Lower lobe of right lung (tissue), 2 donors: Measurements from ENCODE around the gene FECH. TPM values are rescaled to one million over a fixed set of nuclear protein-coding genes. Genes with fewer than 3 reads are reported as not detected.

Experiments
- ATAC-seq, 2 donors: fragments of 200-7000 bp; cut with Tn5 transposase; one replicate each; pipeline ENCODE4 v1.9.1; 2020 to 2022; ENCODE audit warnings: mild to moderate bottlenecking in 2 of 2, moderate library complexity in 2 of 2
- DNase-seq: peaks from one replicate; pipeline ENCODE4 v3.0.0-alpha.2; 2020
- H3K27ac ChIP-seq: fragments of 200-600 bp; one replicate; pipeline ENCODE4 v1.8.0; 2022
- H3K27me3 ChIP-seq: fragments of 200-600 bp; one replicate; pipeline ENCODE4 v1.8.0; 2022; ENCODE audit warnings: low read depth
- H3K36me3 ChIP-seq: fragments of 200-600 bp; one replicate; pipeline ENCODE4 v1.8.0; 2022; ENCODE audit warnings: mild to moderate bottlenecking
- H3K4me1 ChIP-seq: fragments of 200-600 bp; one replicate; pipeline ENCODE4 v1.8.0; 2022
- H3K4me3 ChIP-seq: fragments of 200-600 bp; one replicate; pipeline ENCODE4 v1.8.0; 2022; ENCODE audit warnings: mild to moderate bottlenecking
- H3K9me3 ChIP-seq: fragments of 200-600 bp; one replicate; pipeline ENCODE4 v1.8.0; 2022
- CTCF ChIP-seq: fragments of 200-600 bp; IDR thresholded peaks from one replicate; pipeline ENCODE4 v1.8.0; 2022; ENCODE audit warnings: antibody characterized with exemption, mild to moderate bottlenecking
- intact Hi-C: fragments of 100-400 bp; cut with DNase I; formaldehyde crosslinking; loops from one replicate; pipeline ENCODE4 v1.11.0; 2022
- total RNA-seq: library from RNA; stranded (reverse); fragmentation: NEBNext Ultra II Directional; extraction: Animal tissue kit (Norgen Biotek cat#: 25700); gene quantifications from one replicate; pipeline ENCODE4 v1.2.1, GENCODE V29; 2021
- donor health status: DM: no; HTN: yes; CAD: no; lungs with severe emphysema.

FECH gene
- total RNA-seq, 1 donor from 2014 or later: 25.7 TPM

GRCh38 chr18:57519668-57520424 lies 66.7 kb downstream of the FECH start:
- DNase-seq (no peak), ATAC-seq (no peak)
- Histone ChIP-seq H3K27ac (no peak overlapping the region), H3K9me3 (no peaks in the 10 kb centered on the region), H3K36me3 (no peaks in the 10 kb centered on the region), H3K4me1 (no peaks in the 10 kb centered on the region), H3K27me3 (peaks cover 7% of the 10 kb centered on the region), H3K4me3 (no peak overlapping the region)
- no peak for TF ChIP-seq CTCF
- intact Hi-C loops: no loop called here

- peaks cover 7% of the 10 kb centered on the region for H3K27me3 ChIP-seq
- DNase-seq: no peak
- ATAC-seq: no peak
- no peak overlapping the region for H3K27ac ChIP-seq
- no peak for TF ChIP-seq CTCF
- intact Hi-C loops: no loop called here
- H3K4me1 ChIP-seq: no peaks in the 10 kb centered on the region
- H3K4me3 ChIP-seq: no peak overlapping the region
- no peaks in the 10 kb centered on the region for H3K36me3 ChIP-seq
- H3K9me3 ChIP-seq: no peaks in the 10 kb centered on the region
Observed at GRCh38 chr18:57518533-57518932, 68.0 kb downstream of the FECH start.

GRCh38 chr18:57516056-57516455 lies 70.4 kb downstream of the FECH start:
- H3K27me3 ChIP-seq: peaks cover 7% of the 10 kb centered on the region
- no peaks in the 10 kb centered on the region for H3K9me3 ChIP-seq
- no peak overlapping the region for H3K4me3 ChIP-seq
- H3K36me3 ChIP-seq: no peaks in the 10 kb centered on the region
- TF ChIP-seq CTCF: no peak
- ATAC-seq (no peak), DNase-seq (no peak)
- no peaks in the 10 kb centered on the region for H3K4me1 ChIP-seq
- intact Hi-C loops: no loop called here
- no peak overlapping the region for H3K27ac ChIP-seq

- H3K9me3 ChIP-seq: no peaks in the 10 kb centered on the region
- DNase-seq (no peak), ATAC-seq (no peak)
- H3K27me3 ChIP-seq: no peaks in the 10 kb centered on the region
- no peak overlapping the region for H3K27ac ChIP-seq
- no peak overlapping the region for H3K4me3 ChIP-seq
- no peak for TF ChIP-seq CTCF
- intact Hi-C loops: no loop called here
- H3K4me1 ChIP-seq: no peaks in the 10 kb centered on the region
- no peaks in the 10 kb centered on the region for H3K36me3 ChIP-seq
Observed at GRCh38 chr18:57505231-57505630, 81.3 kb downstream of the FECH start.

- ATAC-seq (no peak), DNase-seq (no peak)
- Histone ChIP-seq H3K36me3 (no peaks in the 10 kb centered on the region), H3K9me3 (no peaks in the 10 kb centered on the region), H3K27me3 (no peaks in the 10 kb centered on the region), H3K4me1 (no peaks in the 10 kb centered on the region), H3K4me3 (no peak overlapping the region), H3K27ac (no peak overlapping the region)
- no peak for TF ChIP-seq CTCF
- intact Hi-C loops: no loop called here
Observed at GRCh38 chr18:57502624-57503023, 83.9 kb downstream of the FECH start.
